ENCODE results near the gene CDC37L1.

Gene CDC37L1

DNA sequence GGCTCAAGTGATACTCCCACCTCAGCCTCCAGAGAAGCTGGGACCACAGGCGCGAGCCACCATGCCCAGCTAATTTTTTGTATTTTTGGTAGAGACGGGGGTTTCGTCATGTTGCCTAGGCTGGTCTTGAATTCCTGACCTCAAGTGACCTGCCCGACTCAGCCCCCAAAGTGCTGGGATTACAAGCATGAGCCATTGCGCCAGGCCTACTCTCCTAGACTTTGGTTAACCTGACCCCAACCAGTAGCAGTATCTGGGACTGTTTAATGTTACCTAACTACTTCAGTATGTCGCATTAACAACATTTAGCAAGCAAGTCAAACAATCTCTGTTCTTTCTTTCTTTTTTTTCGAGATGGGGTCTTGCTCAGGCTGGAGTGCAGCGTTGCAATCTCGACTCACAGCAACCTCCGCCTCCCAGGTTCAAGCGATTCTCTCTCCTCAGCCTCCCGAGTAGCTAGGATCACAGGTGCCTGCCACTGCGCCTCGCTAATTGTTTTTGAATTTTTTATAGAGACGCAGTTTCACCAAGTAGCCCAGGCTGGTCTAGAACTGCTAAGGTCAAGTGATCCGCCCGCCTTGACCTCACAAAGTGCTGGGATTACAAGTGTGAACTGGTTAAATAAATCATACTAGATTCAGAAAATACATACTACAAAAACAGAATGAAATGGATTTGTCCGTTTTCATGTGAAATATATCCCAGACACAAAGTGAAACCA lies 59.7 kb downstream of the CDC37L1 start:
- TF ChIP-seq REST (IDR thresholded peaks at IDR 0.05; ENCODE audit: low read depth) (no peak), USF1 (IDR thresholded peaks at IDR 0.05) (no peak)

DNA sequence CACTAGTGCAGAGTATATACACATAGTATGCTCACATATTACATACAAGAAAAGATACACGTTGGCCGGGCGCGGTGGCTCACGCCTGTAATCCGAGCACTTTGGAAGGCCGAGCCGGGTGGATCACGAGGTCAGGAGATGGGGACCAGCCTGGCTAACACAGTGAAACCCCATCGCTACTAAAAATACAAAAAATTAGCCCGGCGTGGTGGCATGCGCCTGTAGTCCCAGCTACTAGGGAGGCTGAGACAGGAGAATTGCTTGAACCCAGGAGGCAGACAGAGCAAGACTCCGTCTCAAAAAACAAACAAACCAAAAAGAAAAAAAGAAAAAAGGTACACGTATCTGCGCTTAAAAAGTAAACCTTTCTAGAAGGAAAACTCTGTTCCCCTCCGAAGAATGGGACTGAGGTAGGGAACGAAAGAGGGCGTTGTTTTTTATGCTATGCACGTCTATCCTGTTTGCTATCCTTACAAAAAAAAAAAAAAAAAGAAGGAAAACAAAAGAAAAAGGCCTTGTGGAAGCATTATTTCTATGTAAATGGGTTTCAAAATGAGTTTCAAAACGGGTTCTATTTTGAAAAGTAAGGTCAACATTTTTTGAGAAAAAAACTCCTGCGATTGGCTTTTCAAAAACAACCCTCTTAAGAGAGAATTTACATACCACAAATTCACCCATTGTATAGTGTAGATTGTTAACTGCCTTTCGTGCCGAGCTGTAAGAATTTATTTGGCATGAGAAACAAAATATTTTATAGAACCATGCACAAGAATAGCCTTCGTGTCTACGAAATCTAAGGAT lies 60.4 kb downstream of the CDC37L1 start:
- no peak for TF ChIP-seq ZBTB7A (IDR thresholded peaks at IDR 0.05; ENCODE audit: low read depth)
- no peak for TF ChIP-seq EP300 (IDR thresholded peaks at IDR 0.05; ENCODE audit: borderline replicate concordance)
- TF ChIP-seq FOXM1 (IDR thresholded peaks at IDR 0.05; ENCODE audit: borderline replicate concordance, low read depth) = no peak
- no peak for TF ChIP-seq RAD21 (IDR thresholded peaks at IDR 0.05; ENCODE audit: low read depth)
- no peak for TF ChIP-seq TAF1 (IDR thresholded peaks at IDR 0.05; ENCODE audit: low read depth)
- TF ChIP-seq USF1 (IDR thresholded peaks at IDR 0.05) = no peak
- no peak for TF ChIP-seq YY1 (IDR thresholded peaks at IDR 0.05; ENCODE audit: low read depth)
- TF ChIP-seq EGR1 (IDR thresholded peaks at IDR 0.05) = no peak
- no peak for TF ChIP-seq NFIC (IDR thresholded peaks at IDR 0.05)
- TF ChIP-seq, protein P1, sequence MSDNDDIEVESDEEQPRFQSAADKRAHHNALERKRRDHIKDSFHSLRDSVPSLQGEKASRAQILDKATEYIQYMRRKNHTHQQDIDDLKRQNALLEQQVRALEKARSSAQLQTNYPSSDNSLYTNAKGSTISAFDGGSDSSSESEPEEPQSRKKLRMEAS (IDR thresholded peaks at IDR 0.05) = no peak
- TF ChIP-seq TCF12 (IDR thresholded peaks at IDR 0.05; ENCODE audit: low read depth) = no peak
- no peak for TF ChIP-seq TEAD4 (IDR thresholded peaks at IDR 0.05)
- no peak for TF ChIP-seq REST (IDR thresholded peaks at IDR 0.05; ENCODE audit: low read depth)
- TF ChIP-seq CREB1 (IDR thresholded peaks at IDR 0.05; ENCODE audit: low read depth) = no peak
- no peak for TF ChIP-seq CEBPB (IDR thresholded peaks at IDR 0.05)

- TF ChIP-seq YY1 (IDR thresholded peaks at IDR 0.05; ENCODE audit: low read depth) (no peak), CREB1 (IDR thresholded peaks at IDR 0.05; ENCODE audit: low read depth) (no peak), CEBPB (IDR thresholded peaks at IDR 0.05) (no peak), TEAD4 (IDR thresholded peaks at IDR 0.05) (no peak), RAD21 (IDR thresholded peaks at IDR 0.05; ENCODE audit: low read depth) (no peak), EP300 (IDR thresholded peaks at IDR 0.05; ENCODE audit: borderline replicate concordance) (no peak), FOXM1 (IDR thresholded peaks at IDR 0.05; ENCODE audit: borderline replicate concordance, low read depth) (no peak), EGR1 (IDR thresholded peaks at IDR 0.05) (no peak), ZBTB7A (IDR thresholded peaks at IDR 0.05; ENCODE audit: low read depth) (no peak), REST (IDR thresholded peaks at IDR 0.05; ENCODE audit: low read depth) (no peak), NFIC (IDR thresholded peaks at IDR 0.05) (no peak), USF1 (IDR thresholded peaks at IDR 0.05) (no peak), TCF12 (IDR thresholded peaks at IDR 0.05; ENCODE audit: low read depth) (no peak), TAF1 (IDR thresholded peaks at IDR 0.05; ENCODE audit: low read depth) (no peak)
- TF ChIP-seq, protein P1 (IDR thresholded peaks at IDR 0.05) = no peak
These were observed 60.9 kb downstream of the CDC37L1 start for GRCh38 chr9:4740388-4740637.

Data from Ishikawa (cell line).